AG09309 (cell line): ENCODE data around the gene CCRL2.

Source experiments
- DNase-seq: peaks from one replicate; pipeline ENCODE4 v3.0.0-alpha.2; 2010; ENCODE audit warnings: low read depth
- H3K4me3 ChIP-seq: 2 replicates; pipeline ENCODE4 v1.5.1; 2011; ENCODE audit warnings: mild to moderate bottlenecking, low read depth, low read length, moderate library complexity; ENCODE audit not compliant: control insufficient read depth
- CTCF ChIP-seq: IDR thresholded peaks from 2 replicates; pipeline ENCODE4 v1.5.1; 2011; ENCODE audit warnings: mild to moderate bottlenecking, low read depth, low read length, inconsistent platforms; ENCODE audit not compliant: insufficient read depth, control insufficient read depth; ENCODE audit errors: missing control alignments

The CCRL2 gene

GRCh38 chr3:46456118-46456517, 49.1 kb downstream of the CCRL2 start:
- no peak overlapping the region for H3K4me3 ChIP-seq
- DNase-seq, result no peak
- no peak for TF ChIP-seq CTCF
